K562 (cell line): ENCODE measurements around the gene IL9. TPM values are rescaled to one million over a fixed set of nuclear protein-coding genes. Genes with fewer than 3 reads are reported as not detected.

Experiments
- AFF4 ChIP-seq: sonication (generic); formaldehyde crosslinking; IDR thresholded peaks from 2 replicates; pipeline ENCODE4 v1.8.0; 2023; ENCODE audit warnings: mild to moderate bottlenecking, missing genetic modification reagents
- BCOR ChIP-seq: fragments of 450-650 bp; IDR thresholded peaks from 2 replicates; pipeline ENCODE4 v1.6.1; 2016
- CREB5 ChIP-seq: fragments of 250-450 bp; sonication (Bioruptor Pico); IDR thresholded peaks from 2 replicates; pipeline ENCODE4 v1.5.0; 2020; ENCODE audit warnings: mild to moderate bottlenecking
- FOXK1 ChIP-seq: sonication (generic); formaldehyde crosslinking; IDR thresholded peaks from 2 replicates; pipeline ENCODE4 v1.8.0; 2022; ENCODE audit warnings: missing genetic modification reagents, mild to moderate bottlenecking, borderline replicate concordance
- MTA3 ChIP-seq: fragments of 450-650 bp; formaldehyde crosslinking; IDR thresholded peaks from 2 replicates; pipeline ENCODE4 v1.6.1; 2017; ENCODE audit warnings: mild to moderate bottlenecking, borderline replicate concordance
- MXD1 ChIP-seq: fragments of 250-450 bp; sonication (Bioruptor Pico); IDR thresholded peaks from 2 replicates; pipeline ENCODE4 v1.8.0; 2021; ENCODE audit warnings: borderline replicate concordance, mild to moderate bottlenecking, moderate library complexity; ENCODE audit not compliant: poor library complexity, severe bottlenecking
- POLR2A ChIP-seq: fragments of 450-650 bp; conservative IDR thresholded peaks from 2 replicates; pipeline ENCODE4 v1.6.1; 2016
- RUNX1 ChIP-seq: sonication (generic); IDR thresholded peaks from 2 replicates; pipeline ENCODE4 v1.6.1; 2016; ENCODE audit warnings: antibody characterized with exemption, low read depth
- TAF1 ChIP-seq: IDR thresholded peaks from 2 replicates; pipeline ENCODE4 v1.6.1; 2011; ENCODE audit warnings: mild to moderate bottlenecking, low read length, moderate library complexity; ENCODE audit not compliant: insufficient read depth, control insufficient read depth, severe bottlenecking; ENCODE audit errors: extremely low read depth
- TCF7L2 ChIP-seq: fragments of 150-350 bp; IDR thresholded peaks from 2 replicates; pipeline ENCODE4 v1.6.1; 2016; ENCODE audit warnings: low read depth, mild to moderate bottlenecking, low read length, moderate library complexity
- ZBTB7A ChIP-seq: IDR thresholded peaks from 2 replicates; pipeline ENCODE4 v1.6.1; 2011; ENCODE audit warnings: low read depth, mild to moderate bottlenecking, low read length, moderate library complexity, borderline replicate concordance; ENCODE audit not compliant: control insufficient read depth
- ZHX1 ChIP-seq: fragments of 150-350 bp; conservative IDR thresholded peaks from 2 replicates; pipeline ENCODE4 v1.6.1; 2014; ENCODE audit warnings: low read length
- polyA plus RNA-seq, 8 experiments: library from polyadenylated mRNA; depleted of rRNA in 4 of 8; stranded (reverse) in 5 of 8; unstranded in 3 of 8; fragments of >200 nt; fragmentation: Nextera tagmentation in 2 of 8; fragmentation: Illumina TruSeq in 1 of 8; extraction: Ambion mirVana in 2 of 8; extraction: Trizol in 1 of 8; gene quantifications; 2 replicates each; pipeline versions ENCODE4 v1.2.1 to v1.2.3, GENCODE V29; 2011 to 2014; ENCODE audit warnings: inconsistent platforms in 1 of 8, missing spikeins in 1 of 8
- total RNA-seq, 7 experiments: library from RNA; depleted of rRNA in 6 of 7; stranded (reverse); fragments of >200 nt in 6 of 7; fragmentation: Illumina TruSeq in 2 of 7; extraction: Trizol in 2 of 7; gene quantifications; 2 replicates each; pipeline versions ENCODE4 v1.2.1 to v1.2.3, GENCODE V29; 2011 to 2021; ENCODE audit warnings: low replicate concordance in 1 of 7

Gene IL9
- total and polyA plus RNA-seq, 9 of the 15 experiments (the other 6 are each of a cell fraction or from before 2014, with no cell fraction given): not detected

- TF ChIP-seq ZHX1 (no peak), TAF1 (no peak), CREB5 (CRISPR knock-in tag) (no peak), POLR2A (no peak), MXD1 (no peak), MTA3 (no peak), RUNX1 (no peak), FOXK1 (CRISPR knock-in tag) (no peak), AFF4 (no peak), ZBTB7A (no peak), TCF7L2 (no peak), BCOR (no peak)
Observed at GRCh38 chr5:135878156-135878620, 17.5 kb downstream of the IL9 start (continued).
